ENCODE data around the gene ASPSCR1. TPM values are rescaled to one million over a fixed set of nuclear protein-coding genes. Genes with fewer than 3 reads are reported as not detected.
A peak's percentile ranks its signal among the peaks of the same experiment; 100 is the strongest.

ASPSCR1 gene
- total and polyA plus RNA-seq, 2 of the 8 experiments (the other 6 are each of a cell fraction or from before 2014, with no cell fraction given) = 33.3 to 43.7 TPM

DNA sequence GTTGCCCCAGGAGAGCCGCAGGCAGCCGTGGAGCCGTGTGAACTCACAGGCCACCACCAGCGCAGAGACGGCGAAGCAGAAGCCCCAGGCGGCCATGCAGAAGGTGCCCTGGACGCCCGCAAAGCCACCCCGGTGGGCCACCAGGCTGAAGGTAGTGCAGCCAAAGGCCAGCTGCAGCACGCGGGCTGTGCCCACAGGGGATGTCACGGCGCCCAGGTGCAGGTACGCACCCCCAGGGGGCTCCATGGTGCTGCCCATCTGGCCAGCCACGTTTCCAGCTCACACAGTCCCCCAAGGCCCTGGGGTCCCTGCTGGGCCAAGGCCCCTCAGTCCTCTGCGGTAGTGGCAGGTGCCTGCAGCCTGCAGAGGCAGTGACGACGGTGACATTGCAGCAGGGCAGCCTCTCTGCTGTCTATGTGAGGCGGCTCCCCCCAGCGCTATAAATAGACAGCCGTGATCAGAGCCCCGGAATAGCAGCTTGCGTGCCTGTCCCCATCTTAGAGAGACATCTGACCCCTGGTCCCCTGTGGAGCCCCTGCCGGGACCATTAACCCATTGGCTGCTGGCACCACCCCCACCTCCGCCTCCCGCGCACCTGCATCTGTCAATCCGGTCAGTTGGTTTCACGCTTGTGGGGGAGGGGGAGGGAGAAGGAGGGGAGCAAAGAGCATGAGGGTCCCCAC lies 35.8 kb upstream of the ASPSCR1 start:
- peak overlapping the region; percentile 73; the same call in 1 of the 2 replicates for H4K8ac ChIP-seq (ENCODE audit: extremely low read depth, insufficient read depth, low read length)
- H4K5ac ChIP-seq (ENCODE audit: insufficient read length, low read depth, low read length) = no peak overlapping the region
- H2BK20ac ChIP-seq (ENCODE audit: low read length) = no peak overlapping the region
- H3K4me3 ChIP-seq (ENCODE audit: extremely low read depth in 1 of 4, insufficient read depth in 2 of 4, low read depth in 3 of 4, low read length in 4 of 4) = peak overlapping the region in 1 of 4 experiments; percentile 39; a peak in 2 of 8 replicates
- peak overlapping the region; percentile 54 for H4K91ac ChIP-seq (replicated peaks; ENCODE audit: insufficient read length, low read length)
- H3K27ac ChIP-seq (ENCODE audit: low read depth, low read length) = no peak overlapping the region
- no peak overlapping the region for H2AFZ ChIP-seq (ENCODE audit: low read length)
- H3K9me3 ChIP-seq (ENCODE audit: insufficient read depth in 2 of 2, low read depth in 1 of 2, low read length in 1 of 2) = no peaks in the 10 kb centered on the region
- no peaks in the 10 kb centered on the region; the same call in 1 of the 2 replicates for H3K23me2 ChIP-seq (ENCODE audit: low read depth, low read length)
- H3K4ac ChIP-seq (replicated peaks; ENCODE audit: insufficient read length, low read depth, low read length) = no peak overlapping the region
- H2AK5ac ChIP-seq (ENCODE audit: low read depth, low read length) = no peak overlapping the region; the same call in 1 of the 2 replicates
- DNase-seq (ENCODE audit: low read depth in 1 of 2, low spot score in 2 of 2) = no peak
- H3K36me3 ChIP-seq (ENCODE audit: control insufficient read depth in 2 of 4, insufficient read depth in 4 of 4, low read length in 3 of 4) = no peaks in the 10 kb centered on the region
- no peak for FAIRE-seq
- H3K79me1 ChIP-seq (ENCODE audit: low read depth, low read length) = no peaks in the 10 kb centered on the region
- no peaks in the 10 kb centered on the region for H4K20me1 ChIP-seq (replicated peaks in 1 of 2; ENCODE audit: control insufficient read depth in 1 of 2, insufficient read depth in 2 of 2, low read length in 2 of 2)
- H3K27me3 ChIP-seq (replicated peaks in 1 of 4; ENCODE audit: control insufficient read depth in 3 of 4, extremely low read depth in 1 of 4, insufficient read depth in 3 of 4, low read length in 3 of 4) = peaks cover 0 to 5% (median 0%) of the 10 kb centered on the region in 4 experiments; a peak in 3 of 7 replicates
- POLR2A ChIA-PET (ENCODE audit: partially characterized antibody) = interaction anchor here (0.9 to 14.6 kb wide), 7 partner anchors 8 to 63 kb away, joined by 3 to 150 read pairs (median 4); partner anchors contain the start of genes ASPSCR1 and MAFG
- no peak overlapping the region for H3K23ac ChIP-seq (ENCODE audit: insufficient read length)
- H2BK120ac ChIP-seq (replicated peaks; ENCODE audit: low read depth, low read length) = no peak overlapping the region
- H3K79me2 ChIP-seq (ENCODE audit: control insufficient read depth in 1 of 2, insufficient read depth in 2 of 2, low read length in 2 of 2) = no peaks in the 10 kb centered on the region; a peak in 1 of 4 replicates
- no peak overlapping the region for H3K9ac ChIP-seq (replicated peaks in 1 of 4; ENCODE audit: extremely low read depth in 1 of 4, low read depth in 3 of 4, low read length in 3 of 4)
- no peak overlapping the region for H3K14ac ChIP-seq (ENCODE audit: insufficient read length)
- H2BK12ac ChIP-seq (ENCODE audit: low read depth, low read length) = peak overlapping the region; percentile 50; the same call in 1 of the 2 replicates
- peaks cover 0 to 12% (median 8%) of the 10 kb centered on the region in 4 experiments; a peak in 5 of 7 replicates for H3K4me1 ChIP-seq (replicated peaks in 1 of 4; ENCODE audit: control insufficient read depth in 3 of 4, insufficient read depth in 4 of 4, low read length in 3 of 4)
- CTCF ChIA-PET (ENCODE audit: partially characterized antibody) = interaction anchor here (1.2 to 4.6 kb wide), 5 partner anchors 9 to 137 kb away, joined by 3 to 16 read pairs (median 4); partner anchors contain the start of gene MAFG
- WGBS, 2 experiments (ENCODE audit: extremely low coverage in 1 of 2, insufficient coverage in 1 of 2, insufficient read length in 1 of 2, insufficient replicate concordance in 2 of 2, low coverage in 1 of 2, low lambda C conversion rate in 2 of 2, missing lambda C conversion rate in 1 of 2) = 56% methylated on average over 29 of the region's 30 CpGs; no CpG with 5 or more reads in 1 of the 2 experiments
- H3K4me2 ChIP-seq (ENCODE audit: insufficient read depth in 1 of 2, low read depth in 2 of 2, low read length in 2 of 2) = peak overlapping the region; percentile 21 to 45; a peak in 3 of 4 replicates
- H3K18ac ChIP-seq (ENCODE audit: extremely low read depth, low read length) = no peak overlapping the region; the same call in 1 of the 2 replicates
- H2BK15ac ChIP-seq (ENCODE audit: low read length) = no peak overlapping the region
- H2BK5ac ChIP-seq (ENCODE audit: low read depth, low read length) = peak overlapping the region; percentile 16; the same call in 1 of the 2 replicates
- no peak overlapping the region for H3K56ac ChIP-seq (replicated peaks; ENCODE audit: insufficient read length, low read depth, low read length)
- TF ChIP-seq, protein P1, sequence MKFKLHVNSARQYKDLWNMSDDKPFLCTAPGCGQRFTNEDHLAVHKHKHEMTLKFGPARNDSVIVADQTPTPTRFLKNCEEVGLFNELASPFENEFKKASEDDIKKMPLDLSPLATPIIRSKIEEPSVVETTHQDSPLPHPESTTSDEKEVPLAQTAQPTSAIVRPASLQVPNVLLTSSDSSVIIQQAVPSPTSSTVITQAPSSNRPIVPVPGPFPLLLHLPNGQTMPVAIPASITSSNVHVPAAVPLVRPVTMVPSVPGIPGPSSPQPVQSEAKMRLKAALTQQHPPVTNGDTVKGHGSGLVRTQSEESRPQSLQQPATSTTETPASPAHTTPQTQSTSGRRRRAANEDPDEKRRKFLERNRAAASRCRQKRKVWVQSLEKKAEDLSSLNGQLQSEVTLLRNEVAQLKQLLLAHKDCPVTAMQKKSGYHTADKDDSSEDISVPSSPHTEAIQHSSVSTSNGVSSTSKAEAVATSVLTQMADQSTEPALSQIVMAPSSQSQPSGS (IDR thresholded peaks at IDR 0.05; ENCODE audit: low read length) = no peak
- TF ChIP-seq SIRT6 (IDR thresholded peaks at IDR 0.05; ENCODE audit: low read length) = no peak
- no peak for TF ChIP-seq RFX5 (IDR thresholded peaks at IDR 0.05; ENCODE audit: borderline replicate concordance, low read depth, low read length)
- TF ChIP-seq RBBP5 (IDR thresholded peaks at IDR 0.05; ENCODE audit: borderline replicate concordance, low read depth, low read length) = no peak
